ENCODE data around the gene GAB2. TPM values are rescaled to one million over a fixed set of nuclear protein-coding genes. Genes with fewer than 3 reads are reported as not detected.

Gene GAB2
- total RNA-seq, 1 donor: 50.6 TPM

DNA sequence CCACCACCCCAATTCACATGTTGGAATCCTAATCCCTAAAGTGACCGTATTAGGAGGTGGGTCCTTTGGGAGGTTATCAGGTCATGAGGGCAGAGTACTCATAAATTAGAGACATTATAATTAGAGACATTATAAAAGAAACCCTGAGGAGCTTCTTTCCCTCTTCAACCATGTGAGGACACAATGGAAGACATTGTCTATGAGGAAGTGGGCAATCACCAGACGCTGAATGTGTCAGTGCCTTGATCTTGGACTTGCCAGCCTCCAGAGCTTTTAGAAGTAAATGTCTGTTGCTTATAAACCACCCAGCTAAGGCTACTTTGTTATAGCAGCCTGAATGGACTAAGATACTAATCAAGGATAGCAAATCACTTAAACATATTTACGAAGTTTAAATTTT is 14.8 kb downstream of the GAB2 start:
- no peak for DNase-seq (ENCODE audit: low read depth in 2 of 3, low spot score in 2 of 3)

DNA sequence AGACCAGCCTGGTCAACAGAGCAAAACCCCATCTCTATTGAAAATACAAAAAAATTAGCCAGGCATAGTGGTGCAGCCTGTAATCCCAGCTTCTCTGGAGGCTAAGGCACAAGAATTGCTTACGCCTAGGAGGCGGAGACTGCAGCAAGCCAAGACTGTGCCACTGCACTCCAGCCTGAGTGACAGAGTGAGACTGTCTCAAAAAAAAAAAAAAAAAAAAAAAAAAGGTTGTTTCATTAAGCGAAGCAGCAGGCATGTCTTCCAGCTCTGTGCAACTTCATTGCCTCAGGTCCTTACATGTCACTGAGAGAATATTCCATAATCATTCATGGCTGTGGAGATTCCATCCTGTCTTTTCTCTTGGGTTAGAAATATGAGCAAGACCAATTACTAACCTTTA is 16.9 kb downstream of the GAB2 start:
- DNase-seq (ENCODE audit: low read depth in 2 of 3, low spot score in 2 of 3): no peak

- no peak for DNase-seq (ENCODE audit: low read depth in 2 of 3, low spot score in 2 of 3)
Measured at GRCh38 chr11:78400116-78400515, 17.5 kb downstream of the GAB2 start.

GRCh38 chr11:78399136-78399535 is 18.5 kb downstream of the GAB2 start:
- DNase-seq (ENCODE audit: low read depth in 2 of 3, low spot score in 2 of 3): no peak

- DNase-seq (ENCODE audit: low read depth in 2 of 3, low spot score in 2 of 3): no peak
Measured at GRCh38 chr11:78398715-78399114, 18.9 kb downstream of the GAB2 start.

- peak in 2 of 3 donors; percentile 73 to 89 for DNase-seq (ENCODE audit: low read depth in 2 of 3, low spot score in 2 of 3)
Measured at GRCh38 chr11:78397398-78397797, 20.2 kb downstream of the GAB2 start.

- no peak for DNase-seq (ENCODE audit: low read depth in 2 of 3, low spot score in 2 of 3)
Measured at GRCh38 chr11:78395597-78395996, 22.0 kb downstream of the GAB2 start.

DNA sequence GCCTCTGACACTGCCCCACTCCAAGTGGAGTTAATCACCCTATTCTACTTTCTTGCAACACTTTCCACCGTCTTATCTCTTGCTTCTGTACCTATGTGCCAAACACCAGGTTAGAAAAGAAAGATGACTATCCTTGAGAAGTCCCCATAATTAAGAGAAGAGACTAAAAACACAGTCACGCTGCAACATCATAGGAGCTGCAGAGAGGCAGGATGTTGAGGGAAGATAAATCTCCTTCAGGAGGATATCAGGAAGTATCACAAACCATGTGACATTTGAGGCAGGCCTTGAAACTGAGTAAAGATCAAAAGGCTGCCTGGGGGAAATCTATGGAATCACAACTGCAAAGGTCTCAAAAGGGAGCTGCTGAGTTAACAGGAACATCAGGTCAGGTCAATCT is 24.8 kb downstream of the GAB2 start:
- DNase-seq (ENCODE audit: low read depth in 2 of 3, low spot score in 2 of 3): no peak

DNA sequence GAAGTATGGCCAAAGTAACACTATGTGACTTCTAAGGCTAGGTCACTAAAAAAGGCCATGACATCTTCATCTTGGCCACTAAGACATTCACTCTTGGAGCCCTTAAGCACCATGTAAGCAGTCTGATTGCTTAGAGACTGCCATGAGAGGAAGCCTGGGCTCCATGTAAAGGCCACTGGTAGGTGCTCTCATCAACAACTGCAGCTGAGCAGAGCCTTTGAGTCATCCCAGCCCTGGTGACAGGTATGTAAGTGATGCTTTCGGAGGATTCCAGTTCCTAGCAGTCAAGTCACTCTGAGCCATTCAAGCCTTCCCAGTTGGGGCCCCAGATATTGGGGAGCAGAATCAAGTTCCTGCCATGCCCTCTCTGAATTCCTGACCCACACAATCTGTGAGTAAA is 26.2 kb downstream of the GAB2 start:
- no peak for DNase-seq (ENCODE audit: low read depth in 2 of 3, low spot score in 2 of 3)

GRCh38 chr11:78390809-78391208 is 26.8 kb downstream of the GAB2 start:
- DNase-seq (ENCODE audit: low read depth in 2 of 3, low spot score in 2 of 3): no peak

DNA sequence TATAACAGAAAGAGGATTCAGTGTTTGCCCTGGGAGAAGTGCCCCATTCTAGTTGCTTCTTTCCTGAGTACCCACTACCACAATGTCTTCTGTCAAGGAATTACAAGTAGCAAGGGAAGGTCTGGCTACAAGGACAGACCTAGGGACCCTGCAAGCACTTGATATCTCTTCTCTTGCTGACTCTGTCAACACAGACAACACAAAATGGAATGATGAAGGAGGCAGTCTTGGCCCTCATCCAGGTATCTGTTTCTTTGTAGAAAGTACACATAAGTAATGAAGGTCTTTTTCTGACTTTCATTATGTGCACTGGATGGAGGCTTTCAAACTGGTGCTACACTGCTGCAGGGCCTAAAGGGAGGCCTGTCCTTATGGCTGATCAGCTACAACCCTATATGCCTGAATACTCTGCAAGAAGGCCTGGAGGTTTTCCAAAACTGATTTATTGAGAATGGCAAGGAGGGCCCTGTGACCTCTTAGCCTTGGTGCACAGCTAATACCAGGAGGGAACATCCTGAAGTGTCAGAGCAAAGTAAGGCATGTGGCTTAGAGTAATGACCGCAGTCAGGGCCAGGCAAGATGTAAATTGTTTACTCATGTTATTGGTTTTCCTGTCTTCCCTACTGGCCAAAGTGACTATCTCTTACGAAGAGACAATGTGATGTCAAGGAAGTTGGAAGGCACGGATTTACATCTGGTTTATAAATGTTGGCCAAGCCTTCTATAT is 31.2 kb downstream of the GAB2 start:
- DNase-seq (ENCODE audit: low read depth in 2 of 3, low spot score in 2 of 3): no peak

GRCh38 chr11:78385205-78385604 is 32.4 kb downstream of the GAB2 start:
- no peak for DNase-seq (ENCODE audit: low read depth in 2 of 3, low spot score in 2 of 3)

DNA sequence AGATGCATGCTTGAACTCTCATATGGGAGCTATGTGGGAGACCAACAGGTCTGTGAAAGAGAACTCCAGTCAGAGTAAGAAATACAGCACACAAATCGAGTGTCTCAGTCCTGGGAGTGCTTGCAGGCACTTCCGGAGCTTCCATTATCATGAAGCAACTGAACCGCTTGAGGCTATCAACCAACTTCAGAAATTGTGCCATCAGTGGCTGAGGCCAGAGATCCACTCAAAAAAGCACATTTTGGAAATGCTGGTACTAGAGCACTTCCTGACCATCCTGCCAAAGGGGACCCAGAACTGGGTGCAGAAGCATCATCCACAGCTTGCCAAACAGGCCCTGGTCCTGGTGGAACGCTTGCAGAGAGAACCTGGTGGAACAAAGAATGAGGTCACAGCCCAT is 33.4 kb downstream of the GAB2 start:
- no peak for DNase-seq (ENCODE audit: low read depth in 2 of 3, low spot score in 2 of 3)

DNA sequence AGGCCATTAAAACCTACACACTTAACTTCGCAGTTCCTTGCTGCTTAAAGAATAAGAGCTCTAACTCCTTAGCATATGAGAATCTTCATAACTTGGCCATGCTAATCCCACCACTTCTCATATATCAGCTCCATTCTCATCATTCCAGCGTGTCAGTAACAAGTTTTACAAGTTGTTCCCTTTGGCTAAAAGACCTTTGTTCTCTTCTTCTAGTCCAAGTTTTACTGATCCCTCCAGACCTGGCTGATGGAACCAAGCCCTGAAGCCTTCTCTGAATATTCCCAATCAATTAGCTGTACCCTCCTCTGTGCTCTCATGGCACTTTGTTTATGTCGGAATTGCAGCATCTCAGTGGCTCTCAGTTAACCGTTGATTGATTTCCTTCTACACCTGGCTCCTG is 35.8 kb downstream of the GAB2 start:
- no peak for DNase-seq (ENCODE audit: low read depth in 2 of 3, low spot score in 2 of 3)

DNA sequence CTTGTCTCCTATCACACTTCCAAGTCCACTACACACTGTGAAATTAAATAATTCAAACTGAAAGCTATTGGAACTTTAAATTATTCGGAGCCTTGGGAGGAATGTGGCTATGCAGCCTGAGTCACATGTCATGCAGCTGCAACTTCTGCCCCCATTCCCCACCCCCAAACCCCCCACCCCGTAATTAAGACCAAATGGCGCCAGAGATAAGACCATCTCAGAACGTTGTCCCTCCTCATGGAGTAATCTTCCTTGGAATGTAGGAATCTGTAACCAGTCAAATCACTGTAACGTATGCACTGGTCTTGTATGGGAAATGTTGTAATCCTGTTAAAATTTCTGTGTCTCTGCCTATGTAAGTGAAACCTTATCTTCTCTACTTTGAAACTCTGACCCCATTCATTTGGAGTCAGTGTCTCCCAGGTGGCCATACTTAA is 37.0 kb downstream of the GAB2 start:
- DNase-seq (ENCODE audit: low read depth in 2 of 3, low spot score in 2 of 3): no peak

DNA sequence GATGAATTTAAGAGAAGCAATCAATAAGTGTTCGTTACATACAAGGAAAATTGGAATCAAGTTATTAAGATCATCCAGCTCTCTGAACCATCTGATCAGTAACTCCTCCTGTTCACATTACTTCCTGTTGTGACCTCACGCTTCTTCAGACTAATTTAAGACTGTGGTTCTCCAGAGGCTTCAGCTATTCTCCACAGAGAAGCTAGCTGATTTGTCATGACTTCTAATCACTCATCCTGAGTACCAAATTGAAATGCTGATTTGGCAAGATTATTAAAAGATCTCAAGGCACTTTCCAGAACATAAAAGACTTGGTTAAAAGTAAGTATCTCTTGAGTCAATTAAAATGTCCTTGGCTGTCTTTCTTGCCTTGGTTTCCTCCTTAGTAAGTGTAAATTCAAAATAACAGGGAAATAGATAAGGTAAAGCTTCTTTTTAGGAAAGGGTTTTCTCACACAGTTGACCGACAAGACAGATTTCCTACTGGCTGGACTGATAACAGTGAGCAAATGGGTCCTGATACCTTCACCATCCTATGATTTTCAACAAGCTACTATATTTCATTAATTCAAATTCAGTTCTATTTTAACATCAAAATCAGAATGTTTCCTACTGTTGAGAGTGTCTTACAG is 38.5 kb downstream of the GAB2 start:
- peak in 2 of 3 donors; percentile 31 to 61 for DNase-seq (ENCODE audit: low read depth in 2 of 3, low spot score in 2 of 3)

GRCh38 chr11:78377625-78378418 is 39.8 kb downstream of the GAB2 start:
- DNase-seq (ENCODE audit: low read depth in 2 of 3, low spot score in 2 of 3): no peak

DNA sequence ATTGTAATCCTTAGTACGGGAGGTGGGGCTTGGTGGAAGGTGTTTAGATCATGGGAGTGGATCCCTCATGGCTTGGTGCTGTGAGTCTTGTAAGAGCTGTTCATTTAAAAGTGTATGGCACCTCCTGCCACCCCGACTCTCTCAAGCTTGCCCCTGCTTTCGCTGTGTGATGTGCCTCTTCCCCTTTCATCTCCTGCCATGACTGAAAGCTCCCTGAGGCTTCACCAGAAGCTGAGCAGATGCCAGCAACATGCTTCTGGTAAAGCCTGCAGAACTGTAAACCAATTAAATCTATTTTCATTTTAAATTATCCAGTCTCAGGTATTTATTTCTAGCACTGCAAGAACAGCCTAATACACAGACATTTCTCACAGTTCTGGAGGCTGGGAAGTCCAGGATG is 40.8 kb downstream of the GAB2 start:
- DNase-seq (ENCODE audit: low read depth in 2 of 3, low spot score in 2 of 3): no peak

DNA sequence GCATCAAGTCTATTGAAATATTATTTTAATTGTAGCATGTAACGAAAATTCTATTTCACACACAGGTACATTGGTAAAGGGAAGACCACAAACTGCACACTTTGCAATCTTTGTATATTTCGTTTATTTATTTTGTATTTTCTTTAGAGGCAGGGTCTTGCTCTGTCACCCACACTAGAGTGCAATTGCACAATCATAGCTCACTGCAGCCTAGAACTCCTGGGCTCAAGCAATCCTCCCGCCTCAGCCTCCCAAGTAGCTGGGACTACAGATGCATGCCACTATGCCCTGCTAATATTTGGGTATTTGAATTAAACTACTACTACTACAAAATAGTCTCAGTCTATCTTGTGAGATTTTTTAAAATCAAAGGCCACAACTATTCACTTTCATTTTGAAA is 42.7 kb downstream of the GAB2 start:
- no peak for DNase-seq (ENCODE audit: low read depth in 2 of 3, low spot score in 2 of 3)

DNA sequence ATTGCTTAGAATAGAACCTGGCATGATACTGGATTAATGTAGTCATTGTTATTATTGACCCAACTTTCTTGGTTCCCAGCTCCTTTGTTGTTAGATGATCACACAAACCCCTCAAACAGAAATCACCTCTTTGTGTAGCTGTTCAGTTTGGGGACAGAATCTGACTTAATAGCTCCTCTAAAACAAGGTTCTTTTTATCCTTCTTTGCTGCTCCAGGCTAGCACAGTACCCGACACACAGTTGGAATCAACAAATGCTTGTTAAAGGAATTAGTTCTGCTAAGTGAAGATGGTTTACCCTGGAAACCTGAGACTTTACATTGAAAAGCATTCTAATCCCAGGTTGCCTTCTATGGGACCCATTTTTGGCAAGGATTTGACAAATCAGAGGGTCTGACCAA is 43.9 kb downstream of the GAB2 start:
- DNase-seq (ENCODE audit: low read depth in 2 of 3, low spot score in 2 of 3): no peak

- no peak for DNase-seq (ENCODE audit: low read depth in 2 of 3, low spot score in 2 of 3)
Measured at GRCh38 chr11:78372114-78372768, 45.4 kb downstream of the GAB2 start.

Data from hematopoietic multipotent progenitor cell (in vitro differentiated cells).